PC-3 (cell line): ENCODE results near the gene ERBB2.

Experiments
- EZH2 ChIP-seq: fragments of 300-600 bp; sonication (generic); IDR thresholded peaks from one replicate; pipeline ENCODE4 v1.6.1; 2017; ENCODE audit warnings: antibody characterized with exemption, mild to moderate bottlenecking, low read length; ENCODE audit not compliant: unreplicated experiment
- EZH2phosphoT487 ChIP-seq: fragments of 300-600 bp; sonication (generic); IDR thresholded peaks from 2 replicates; pipeline ENCODE4 v1.6.1; 2018; ENCODE audit warnings: mild to moderate bottlenecking, antibody characterized with exemption, low read length, borderline replicate concordance
- TF ChIP-seq, protein P1 (sequence below): fragments of 300-600 bp; sonication (generic); conservative IDR thresholded peaks from 2 replicates; pipeline ENCODE4 v1.5.1; 2017; ENCODE audit warnings: antibody characterized with exemption, low read depth, mild to moderate bottlenecking, low read length

DNA sequence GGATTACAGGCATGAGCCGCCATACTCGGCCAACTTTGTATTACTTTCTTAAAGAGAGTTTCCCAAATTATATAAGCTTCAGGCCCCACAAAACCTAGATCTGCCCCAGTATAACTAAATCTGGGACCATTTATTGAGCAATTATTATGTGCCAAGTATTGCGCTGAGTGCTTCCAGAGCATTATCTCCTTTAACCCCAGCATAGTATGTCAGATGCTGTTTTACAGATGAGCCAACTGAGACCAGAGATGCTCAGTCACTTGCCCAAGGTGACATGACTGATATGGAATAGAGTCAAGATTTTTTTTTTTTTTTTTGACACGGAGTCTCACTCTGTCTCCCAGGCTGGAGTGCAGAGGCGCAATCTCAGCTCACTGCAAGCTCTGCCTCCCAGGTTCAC lies 1.9 kb upstream of the ERBB2 start:
- TF ChIP-seq, protein P1, sequence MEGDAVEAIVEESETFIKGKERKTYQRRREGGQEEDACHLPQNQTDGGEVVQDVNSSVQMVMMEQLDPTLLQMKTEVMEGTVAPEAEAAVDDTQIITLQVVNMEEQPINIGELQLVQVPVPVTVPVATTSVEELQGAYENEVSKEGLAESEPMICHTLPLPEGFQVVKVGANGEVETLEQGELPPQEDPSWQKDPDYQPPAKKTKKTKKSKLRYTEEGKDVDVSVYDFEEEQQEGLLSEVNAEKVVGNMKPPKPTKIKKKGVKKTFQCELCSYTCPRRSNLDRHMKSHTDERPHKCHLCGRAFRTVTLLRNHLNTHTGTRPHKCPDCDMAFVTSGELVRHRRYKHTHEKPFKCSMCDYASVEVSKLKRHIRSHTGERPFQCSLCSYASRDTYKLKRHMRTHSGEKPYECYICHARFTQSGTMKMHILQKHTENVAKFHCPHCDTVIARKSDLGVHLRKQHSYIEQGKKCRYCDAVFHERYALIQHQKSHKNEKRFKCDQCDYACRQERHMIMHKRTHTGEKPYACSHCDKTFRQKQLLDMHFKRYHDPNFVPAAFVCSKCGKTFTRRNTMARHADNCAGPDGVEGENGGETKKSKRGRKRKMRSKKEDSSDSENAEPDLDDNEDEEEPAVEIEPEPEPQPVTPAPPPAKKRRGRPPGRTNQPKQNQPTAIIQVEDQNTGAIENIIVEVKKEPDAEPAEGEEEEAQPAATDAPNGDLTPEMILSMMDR, result no peak
- TF ChIP-seq EZH2 (no peak), EZH2phosphoT487 (no peak)
